Upper lobe of left lung (tissue), 6 donors: Measurements from ENCODE around the gene NDRG2. TPM values are rescaled to one million over a fixed set of nuclear protein-coding genes. Genes with fewer than 3 reads are reported as not detected.

Experiments
- ATAC-seq, 2 donors: fragments of 200-7000 bp; cut with Tn5 transposase; one replicate each; pipeline ENCODE4 v1.9.1; 2022; ENCODE audit warnings: mild to moderate bottlenecking in 2 of 2, moderate library complexity in 2 of 2; ENCODE audit not compliant: low FRiP score in 2 of 2
- DNase-seq, 2 donors: peaks; one replicate each; pipeline ENCODE4 v3.0.0-alpha.2; 2019 to 2020
- H3K27ac ChIP-seq, 4 donors: fragments of 200-600 bp; sonication (generic); one replicate each; pipeline ENCODE4 v1.5.1; 2016 to 2019
- H3K27me3 ChIP-seq, 4 donors: fragments of 200-600 bp; sonication (generic); one replicate each; pipeline ENCODE4 v1.5.1; 2017 to 2019
- H3K36me3 ChIP-seq, 4 donors: fragments of 200-600 bp; sonication (generic); one replicate each; pipeline ENCODE4 v1.5.1; 2016 to 2019
- H3K4me1 ChIP-seq, 4 donors: fragments of 200-600 bp; sonication (generic); one replicate each; pipeline ENCODE4 v1.5.1; 2018 to 2019
- H3K4me3 ChIP-seq, 4 donors: fragments of 200-600 bp; sonication (generic); one replicate each; pipeline ENCODE4 v1.5.1; 2017 to 2019; ENCODE audit warnings: mild to moderate bottlenecking in 2 of 4, moderate library complexity in 1 of 4
- H3K9me3 ChIP-seq, 4 donors: fragments of 200-600 bp; sonication (generic); one replicate each; pipeline ENCODE4 v1.5.1; 2018 to 2019
- CTCF ChIP-seq, 6 experiments: fragments of 450-650 bp in 4 of 6; fragments of 200-600 bp in 2 of 6; sonication (generic) in 2 of 6; IDR thresholded peaks; one replicate each; pipeline ENCODE4 v1.5.1; 2016 to 2019; ENCODE audit warnings: antibody characterized with exemption in 6 of 6
- EP300 ChIP-seq, 4 donors: sonication (generic); formaldehyde crosslinking; IDR thresholded peaks; one replicate each; pipeline ENCODE4 v1.5.1; 2017; ENCODE audit warnings: antibody characterized with exemption in 4 of 4, control low read depth in 2 of 4
- POLR2A ChIP-seq, 4 donors: fragments of 450-650 bp; IDR thresholded peaks; one replicate each; pipeline ENCODE4 v1.5.1; 2016 to 2017; ENCODE audit warnings: antibody characterized with exemption in 4 of 4, mild to moderate bottlenecking in 2 of 4
- POLR2AphosphoS5 ChIP-seq, 2 donors: sonication (generic); formaldehyde crosslinking; IDR thresholded peaks; one replicate each; pipeline ENCODE4 v1.5.1; 2017; ENCODE audit warnings: antibody characterized with exemption in 2 of 2
- WGBS, 2 donors: methylation state at CpG; one replicate each; pipeline ENCODE4 v1.1.5; 2017 to 2018; 5-methylcytosine and 5-hydroxymethylcytosine counted together
- total RNA-seq, 6 donors: library from RNA; depleted of rRNA in 4 of 6; stranded (reverse); fragments of >200 nt in 4 of 6; gene quantifications; one replicate each; pipeline versions ENCODE4 v1.1.0 to v1.2.1, GENCODE V29; 2016 to 2021
- donor health status: DM: no; HTN: no; CAD: no; lungs with moderate emphysema.
- donor health status: DM: no; HTN: yes; CAD: no; lungs with severe emphysema.

Gene NDRG2
- total RNA-seq, 6 donors from 2014 or later = 69.7 to 280 (median 90.8) TPM

GRCh38 chr14:21047378-21047781, 22.5 kb upstream of the NDRG2 start:
- Histone ChIP-seq H3K36me3 (no peaks in the 10 kb centered on the region), H3K27me3 (no peaks in the 10 kb centered on the region), H3K27ac (no peak overlapping the region), H3K4me3 (no peak overlapping the region), H3K4me1 (peaks cover 24 to 34% (median 25%) of the 10 kb centered on the region in 4 donors), H3K9me3 (no peaks in the 10 kb centered on the region)
- ATAC-seq (no peak), DNase-seq (no peak)
- TF ChIP-seq EP300 (IDR thresholded peaks at IDR 0.05) (no peak), CTCF (IDR thresholded peaks at IDR 0.05) (no peak), POLR2A (IDR thresholded peaks at IDR 0.05) (no peak), POLR2AphosphoS5 (IDR thresholded peaks at IDR 0.05) (no peak)
- 63 to 65% methylated on average over 2 of the region's 2 CpGs for WGBS, 2 donors

GRCh38 chr14:21043974-21044618, 19.2 kb upstream of the NDRG2 start:
- peak in 1 of 2 donors; percentile 41 for DNase-seq
- no peaks in the 10 kb centered on the region for H3K9me3 ChIP-seq
- no peak overlapping the region for H3K4me3 ChIP-seq
- H3K4me1 ChIP-seq = peaks cover 34 to 42% (median 34%) of the 10 kb centered on the region in 4 donors
- TF ChIP-seq POLR2A (IDR thresholded peaks at IDR 0.05) (no peak), EP300 (IDR thresholded peaks at IDR 0.05) (peak in 1 of 4 donors; percentile 23), CTCF (IDR thresholded peaks at IDR 0.05) (no peak), POLR2AphosphoS5 (IDR thresholded peaks at IDR 0.05) (peak; percentile 55 to 61)
- H3K36me3 ChIP-seq = no peaks in the 10 kb centered on the region
- WGBS, 2 donors = 23 to 36% methylated on average over 6 of the region's 6 CpGs
- H3K27me3 ChIP-seq = no peaks in the 10 kb centered on the region
- no peak for ATAC-seq
- H3K27ac ChIP-seq = peak overlapping the region in 3 of 4 donors; percentile 8 to 70 (median 40)

- 31 to 41% methylated on average over 2 of the region's 2 CpGs for WGBS, 2 donors
- Histone ChIP-seq H3K4me1 (peaks cover 38 to 48% (median 40%) of the 10 kb centered on the region in 4 donors), H3K27ac (peak overlapping the region in 2 of 4 donors; percentile 40 to 70), H3K9me3 (no peaks in the 10 kb centered on the region), H3K27me3 (no peaks in the 10 kb centered on the region), H3K4me3 (no peak overlapping the region), H3K36me3 (no peaks in the 10 kb centered on the region)
- no peak for DNase-seq
- TF ChIP-seq POLR2A (IDR thresholded peaks at IDR 0.05) = no peak
- TF ChIP-seq EP300 (IDR thresholded peaks at IDR 0.05) = no peak
- TF ChIP-seq CTCF (IDR thresholded peaks at IDR 0.05) = no peak
- TF ChIP-seq POLR2AphosphoS5 (IDR thresholded peaks at IDR 0.05) = no peak
- ATAC-seq = no peak
Measured at GRCh38 chr14:21043387-21043973, 18.6 kb upstream of the NDRG2 start.

GRCh38 chr14:21042918-21043317, 18.1 kb upstream of the NDRG2 start:
- TF ChIP-seq CTCF (IDR thresholded peaks at IDR 0.05) (no peak), POLR2A (IDR thresholded peaks at IDR 0.05) (no peak), EP300 (IDR thresholded peaks at IDR 0.05) (no peak), POLR2AphosphoS5 (IDR thresholded peaks at IDR 0.05) (no peak)

More at GRCh38 chr14:21042918-21043317, 18.1 kb upstream of the NDRG2 start:
- Histone ChIP-seq H3K27ac (peak overlapping the region in 2 of 4 donors; percentile 40 to 70), H3K9me3 (no peaks in the 10 kb centered on the region), H3K27me3 (no peaks in the 10 kb centered on the region), H3K4me3 (no peak overlapping the region), H3K36me3 (no peaks in the 10 kb centered on the region), H3K4me1 (peaks cover 36 to 49% (median 41%) of the 10 kb centered on the region in 4 donors)
- DNase-seq (no peak), ATAC-seq (no peak)
- WGBS, 2 donors = 49 to 67% methylated on average over 8 of the region's 8 CpGs
